Natural killer cell treated with Interleukin-12 subunit alpha and Interleukin-12 subunit beta and Interleukin-15 and Interleukin-18, amount 100 ng/mL, for 72 hours (primary cell): Measurements from ENCODE around the gene BHLHE41. TPM values are rescaled to one million over a fixed set of nuclear protein-coding genes. Genes with fewer than 3 reads are reported as not detected.

Source experiments
- ATAC-seq, 2 donors: fragments of 150-1000 bp; cut with Tn5 transposase in 1 of 2; sonication (Bioruptor Pico), chemical (Tn5 transposase) in 1 of 2; 2 replicates each; pipeline ENCODE4 v1.10.0; 2021
- DNase-seq: peaks from one replicate; pipeline ENCODE4 v3.0.0; 2022; ENCODE audit warnings: low spot score
- H3K27ac Mint-ChIP-seq, 2 donors: 1 replicate in 1 of 2; 2 replicates in 1 of 2; pipeline ENCODE4 v1.8.0; 2022; ENCODE audit warnings: mixed read lengths in 2 of 2, mild to moderate bottlenecking in 1 of 2, moderate library complexity in 1 of 2
- H3K27me3 Mint-ChIP-seq, 2 donors: 1 replicate in 1 of 2; 2 replicates in 1 of 2; pipeline ENCODE4 v1.8.0; 2022; ENCODE audit warnings: mixed read lengths in 2 of 2
- H3K36me3 Mint-ChIP-seq: one replicate; pipeline ENCODE4 v1.8.0; 2022; ENCODE audit warnings: mixed read lengths
- H3K4me1 Mint-ChIP-seq, 2 donors: 1 replicate in 1 of 2; 2 replicates in 1 of 2; pipeline ENCODE4 v1.8.0; 2022; ENCODE audit warnings: low read depth in 2 of 2, mixed read lengths in 2 of 2, mild to moderate bottlenecking in 1 of 2
- H3K4me3 Mint-ChIP-seq: one replicate; pipeline ENCODE4 v1.8.0; 2022; ENCODE audit warnings: mixed read lengths
- H3K9me3 Mint-ChIP-seq: 2 replicates; pipeline ENCODE4 v1.8.0; 2022; ENCODE audit warnings: mixed read lengths
- total RNA-seq, 2 donors: library from RNA; stranded (reverse); gene quantifications; one replicate each; pipeline ENCODE4 v1.2.3, GENCODE V29; 2022

BHLHE41 gene
- total RNA-seq, 2 donors from 2014 or later, result not detected

GRCh38 chr12:26100666-26101349, 24.0 kb downstream of the BHLHE41 start:
- DNase-seq, result no peak
- no peak overlapping the region for H3K27ac Mint-ChIP-seq
- H3K4me1 Mint-ChIP-seq, result no peaks in the 10 kb centered on the region
- no peaks in the 10 kb centered on the region for H3K9me3 Mint-ChIP-seq
- H3K4me3 Mint-ChIP-seq, result no peak overlapping the region
- no peaks in the 10 kb centered on the region for H3K36me3 Mint-ChIP-seq
- H3K27me3 Mint-ChIP-seq, result peaks cover 11 to 16% of the 10 kb centered on the region in 2 donors
- no peak for ATAC-seq

- DNase-seq (peak; percentile 65), ATAC-seq (peak; percentile 78 to 89)
- Mint-ChIP-seq H3K27ac (no peak overlapping the region), H3K9me3 (no peaks in the 10 kb centered on the region), H3K27me3 (peaks cover 9 to 23% of the 10 kb centered on the region in 2 donors), H3K4me1 (no peaks in the 10 kb centered on the region), H3K4me3 (no peak overlapping the region), H3K36me3 (no peaks in the 10 kb centered on the region)
Observed at GRCh38 chr12:26097046-26097878, 27.6 kb downstream of the BHLHE41 start.

DNA sequence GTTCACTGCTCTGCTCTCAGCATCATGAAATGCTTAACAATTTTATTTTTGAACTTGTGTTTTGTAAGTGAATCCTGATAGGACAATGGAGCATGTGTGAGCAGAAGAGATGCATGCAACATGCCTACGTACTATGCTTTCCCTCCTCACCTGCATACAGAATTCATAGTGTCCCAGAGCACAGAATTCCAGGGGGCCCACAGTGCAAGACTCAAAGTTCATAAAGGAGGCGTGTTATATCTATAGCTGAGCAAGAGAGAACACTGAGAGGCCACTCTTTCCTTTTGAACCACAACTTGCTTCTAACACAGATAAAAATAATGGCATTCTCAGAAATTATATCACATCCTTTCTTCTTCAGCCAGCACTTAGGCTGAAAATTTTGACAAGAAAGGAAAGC, 28.8 kb downstream of the BHLHE41 start:
- Mint-ChIP-seq H3K9me3 (no peaks in the 10 kb centered on the region), H3K36me3 (no peaks in the 10 kb centered on the region), H3K4me3 (no peak overlapping the region), H3K27me3 (peaks cover 9 to 30% of the 10 kb centered on the region in 2 donors), H3K4me1 (no peaks in the 10 kb centered on the region), H3K27ac (no peak overlapping the region)
- no peak for ATAC-seq
- no peak for DNase-seq

GRCh38 chr12:26095186-26095585, 29.7 kb downstream of the BHLHE41 start:
- peaks cover 9 to 30% of the 10 kb centered on the region in 2 donors for H3K27me3 Mint-ChIP-seq
- ATAC-seq, result no peak
- no peak for DNase-seq
- no peaks in the 10 kb centered on the region for H3K4me1 Mint-ChIP-seq
- H3K4me3 Mint-ChIP-seq, result no peak overlapping the region
- no peak overlapping the region for H3K27ac Mint-ChIP-seq
- no peaks in the 10 kb centered on the region for H3K36me3 Mint-ChIP-seq
- no peaks in the 10 kb centered on the region for H3K9me3 Mint-ChIP-seq

- no peaks in the 10 kb centered on the region for H3K9me3 Mint-ChIP-seq
- no peaks in the 10 kb centered on the region for H3K36me3 Mint-ChIP-seq
- no peak overlapping the region for H3K27ac Mint-ChIP-seq
- H3K27me3 Mint-ChIP-seq, result peaks cover 4 to 31% of the 10 kb centered on the region in 2 donors
- ATAC-seq (no peak), DNase-seq (no peak)
- no peak overlapping the region for H3K4me3 Mint-ChIP-seq
- no peaks in the 10 kb centered on the region for H3K4me1 Mint-ChIP-seq
Observed at GRCh38 chr12:26092346-26093105, 32.3 kb downstream of the BHLHE41 start.

GRCh38 chr12:26091822-26092221, 33.0 kb downstream of the BHLHE41 start:
- no peak for DNase-seq
- no peak for ATAC-seq
- H3K9me3 Mint-ChIP-seq, result no peaks in the 10 kb centered on the region
- H3K36me3 Mint-ChIP-seq, result no peaks in the 10 kb centered on the region
- H3K27me3 Mint-ChIP-seq, result peaks cover 2 to 31% of the 10 kb centered on the region in 2 donors
- H3K4me3 Mint-ChIP-seq, result no peak overlapping the region
- no peak overlapping the region for H3K27ac Mint-ChIP-seq
- no peaks in the 10 kb centered on the region for H3K4me1 Mint-ChIP-seq

DNA sequence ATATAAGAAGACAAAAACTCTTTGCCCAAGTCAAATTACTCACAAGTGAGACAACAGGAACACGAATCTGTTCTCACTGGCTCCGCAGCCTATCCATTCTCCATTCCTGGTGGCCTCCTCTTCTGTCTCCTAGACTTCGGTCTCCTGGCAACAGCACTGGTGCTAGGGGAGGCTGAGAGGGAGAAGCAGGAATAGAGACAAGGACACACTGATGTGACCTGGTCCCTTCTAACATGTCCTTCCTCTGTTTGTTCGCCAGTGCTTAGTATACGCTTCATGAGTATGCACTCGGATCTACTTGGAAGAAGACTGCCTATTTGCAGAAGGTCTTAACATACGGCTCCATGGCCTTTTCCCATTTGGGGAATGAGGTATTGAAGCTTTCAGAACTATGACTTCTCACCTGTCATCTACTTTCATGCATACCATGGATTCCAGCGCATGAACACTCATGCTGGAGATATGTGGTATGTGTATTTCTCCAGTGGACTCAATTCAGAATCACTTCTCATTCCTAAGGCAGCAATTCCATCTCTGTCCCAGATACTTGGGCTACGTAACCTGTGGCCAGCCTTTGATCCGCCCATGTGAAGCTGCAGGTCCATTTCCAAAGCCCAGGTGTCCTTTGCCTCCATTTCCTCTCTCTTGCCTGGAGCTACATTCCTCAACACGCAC, 33.9 kb downstream of the BHLHE41 start:
- no peaks in the 10 kb centered on the region for H3K4me1 Mint-ChIP-seq

DNA sequence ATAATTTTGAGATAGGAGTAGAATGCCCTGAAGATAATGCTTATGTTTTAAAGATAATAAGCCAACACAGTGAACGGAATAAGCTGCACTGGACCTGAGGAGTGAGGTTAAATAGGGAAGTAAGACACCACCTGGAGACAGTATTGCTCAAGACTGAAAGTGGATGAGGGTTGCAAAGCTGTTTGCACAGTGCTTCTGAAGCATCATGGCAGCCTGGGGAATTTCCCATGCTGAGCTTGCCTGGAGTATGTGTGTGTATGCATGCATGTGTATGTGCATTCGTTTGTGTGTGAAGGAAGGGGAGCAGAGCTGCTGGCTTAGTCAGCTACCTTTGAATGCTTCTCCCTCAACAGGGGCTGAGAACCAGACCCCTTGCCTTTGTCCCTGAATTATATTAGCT, 35.8 kb downstream of the BHLHE41 start:
- Mint-ChIP-seq H3K4me3 (no peak overlapping the region), H3K36me3 (no peaks in the 10 kb centered on the region), H3K27ac (no peak overlapping the region), H3K4me1 (no peaks in the 10 kb centered on the region), H3K9me3 (no peaks in the 10 kb centered on the region), H3K27me3 (peaks cover 2 to 18% of the 10 kb centered on the region in 2 donors)
- ATAC-seq (no peak), DNase-seq (no peak)

More for the DNA sequence above, 33.9 kb downstream of the BHLHE41 start:
- DNase-seq, result no peak
- Mint-ChIP-seq H3K36me3 (no peaks in the 10 kb centered on the region), H3K27ac (no peak overlapping the region), H3K27me3 (peaks cover 2 to 31% of the 10 kb centered on the region in 2 donors), H3K9me3 (no peaks in the 10 kb centered on the region), H3K4me3 (no peak overlapping the region)
- ATAC-seq, result no peak

DNA sequence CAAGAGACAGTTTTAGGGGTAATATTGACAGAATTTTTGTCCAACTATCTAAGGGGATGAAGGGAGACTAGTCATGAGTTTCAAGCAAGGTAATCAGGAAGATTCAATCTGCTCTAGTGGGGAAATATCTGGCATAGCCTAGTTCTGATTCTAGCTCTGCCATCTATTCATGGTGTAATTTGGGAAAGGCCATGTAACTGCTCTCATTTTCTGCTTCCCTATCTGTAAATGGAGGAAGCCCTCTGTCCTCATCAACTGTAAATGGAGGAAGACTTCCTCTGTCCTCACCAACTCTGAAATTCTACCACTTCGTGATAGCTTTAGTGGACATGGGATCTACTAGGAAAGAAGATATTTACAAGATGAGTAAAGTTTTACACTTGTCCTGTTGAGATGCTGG, 37.9 kb downstream of the BHLHE41 start:
- Mint-ChIP-seq H3K4me3 (no peak overlapping the region), H3K36me3 (no peaks in the 10 kb centered on the region), H3K27me3 (peaks cover 2 to 18% of the 10 kb centered on the region in 2 donors), H3K4me1 (no peaks in the 10 kb centered on the region), H3K9me3 (no peaks in the 10 kb centered on the region), H3K27ac (no peak overlapping the region)
- no peak for DNase-seq
- ATAC-seq, result no peak

GRCh38 chr12:26080911-26081310, 43.9 kb downstream of the BHLHE41 start:
- Mint-ChIP-seq H3K27me3 (no peaks in the 10 kb centered on the region), H3K4me3 (no peak overlapping the region), H3K27ac (no peak overlapping the region), H3K4me1 (no peaks in the 10 kb centered on the region), H3K9me3 (no peaks in the 10 kb centered on the region), H3K36me3 (peaks cover 4% of the 10 kb centered on the region)
- no peak for DNase-seq
- ATAC-seq, result no peak

DNA sequence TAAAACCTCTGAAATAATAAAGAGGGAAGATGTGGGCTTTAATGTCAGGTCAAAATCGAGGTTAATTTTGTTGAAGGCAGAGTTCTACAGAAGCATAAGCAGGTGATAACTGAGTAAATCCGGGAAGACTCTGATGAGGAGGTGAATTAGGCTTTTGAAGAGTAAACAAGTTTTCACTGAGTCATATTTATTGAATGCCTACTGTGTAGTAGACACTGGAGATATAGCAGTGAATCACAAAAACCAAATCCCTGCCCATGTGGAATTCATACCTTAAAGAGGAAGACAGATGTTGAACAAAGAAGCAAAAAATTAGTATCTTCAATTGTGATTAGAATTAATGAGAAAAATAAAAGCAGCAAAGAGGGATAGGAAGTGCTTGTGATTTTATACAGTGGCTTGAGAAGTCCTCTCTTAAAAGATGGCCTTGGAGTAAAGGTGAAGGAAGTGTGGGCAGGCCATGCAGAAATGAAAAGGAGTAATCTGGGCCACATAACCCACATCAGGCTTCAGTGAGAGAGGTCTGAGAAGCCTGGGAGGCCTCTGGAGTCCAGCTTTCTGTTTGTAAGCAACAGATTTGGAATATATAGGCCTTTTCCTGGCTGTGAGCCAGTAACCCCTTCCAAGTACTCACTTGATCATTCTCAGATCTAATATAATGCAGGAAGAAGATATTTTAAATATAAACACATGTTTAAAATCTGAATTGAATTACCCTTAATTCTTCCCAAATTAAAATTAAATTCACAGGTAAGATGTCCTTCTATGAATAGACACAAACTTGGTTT, 46.7 kb downstream of the BHLHE41 start:
- Mint-ChIP-seq H3K9me3 (no peaks in the 10 kb centered on the region), H3K4me3 (no peak overlapping the region), H3K27ac (no peak overlapping the region), H3K4me1 (no peaks in the 10 kb centered on the region), H3K27me3 (no peaks in the 10 kb centered on the region), H3K36me3 (peaks cover 4% of the 10 kb centered on the region)
- ATAC-seq, result no peak
- no peak for DNase-seq
